DOHH2 (cell line): ENCODE measurements around the gene AP3D1.

Experiments
- CTCF ChIP-seq: fragments of 200-600 bp; sonication (generic); IDR thresholded peaks from one replicate; pipeline ENCODE4 v1.5.1; 2014; ENCODE audit warnings: antibody characterized with exemption, mild to moderate bottlenecking, low read depth, low read length; ENCODE audit not compliant: poor library complexity, severe bottlenecking
- EZH2phosphoT487 ChIP-seq: fragments of 200-600 bp; sonication (generic); IDR thresholded peaks from 2 replicates; pipeline ENCODE4 v1.6.1; 2017; ENCODE audit warnings: borderline replicate concordance, mild to moderate bottlenecking, antibody characterized with exemption, low read length, moderate library complexity, mixed read lengths

GRCh38 chr19:2072757-2073551 is 78.4 kb downstream of the AP3D1 start:
- no peak for TF ChIP-seq CTCF
- no peak for TF ChIP-seq EZH2phosphoT487
